ENCODE measurements around the gene PEBP1.

Gene PEBP1

GRCh38 chr12:118135788-118136558, at the start of gene PEBP1:
Gene PEBP1 (plus strand): TSS chr12:118136124. CDS start chr12:118136210, 86 bp downstream.
- in situ Hi-C loops (cut with MboI; ENCODE audit: low sequenced_read_pairs): no loop called here

GRCh38 chr12:118089782-118090181, 46.1 kb upstream of the PEBP1 start:
- in situ Hi-C loops (cut with MboI; ENCODE audit: low sequenced_read_pairs): no loop called here

- in situ Hi-C loops (cut with MboI; ENCODE audit: low sequenced_read_pairs): no loop called here
These were observed 41.9 kb upstream of the PEBP1 start for GRCh38 chr12:118094039-118094438.

GRCh38 chr12:118098401-118098800, 37.5 kb upstream of the PEBP1 start:
- in situ Hi-C loops (cut with MboI; ENCODE audit: low sequenced_read_pairs): no loop called here

GRCh38 chr12:118098911-118099671, 36.8 kb upstream of the PEBP1 start:
- in situ Hi-C loops (cut with MboI; ENCODE audit: low sequenced_read_pairs): no loop called here

- in situ Hi-C loops (cut with MboI; ENCODE audit: low sequenced_read_pairs): no loop called here
These were observed 34.9 kb upstream of the PEBP1 start for GRCh38 chr12:118101051-118101450.

- in situ Hi-C loops (cut with MboI; ENCODE audit: low sequenced_read_pairs): no loop called here
These were observed 33.9 kb upstream of the PEBP1 start for GRCh38 chr12:118102070-118102469.

GRCh38 chr12:118102609-118103008, 33.3 kb upstream of the PEBP1 start:
- in situ Hi-C loops (cut with MboI; ENCODE audit: low sequenced_read_pairs): no loop called here

GRCh38 chr12:118103201-118103600, 32.7 kb upstream of the PEBP1 start:
- in situ Hi-C loops (cut with MboI; ENCODE audit: low sequenced_read_pairs): no loop called here

GRCh38 chr12:118103601-118104382, 32.1 kb upstream of the PEBP1 start, which contains the start of gene VSIG10:
Gene VSIG10 (minus strand): TSS chr12:118104011. CDS start chr12:118103671, 340 bp downstream.
- in situ Hi-C loops (cut with MboI; ENCODE audit: low sequenced_read_pairs): no loop called here

GRCh38 chr12:118107011-118107410, 28.9 kb upstream of the PEBP1 start:
- in situ Hi-C loops (cut with MboI; ENCODE audit: low sequenced_read_pairs): no loop called here

GRCh38 chr12:118107694-118108093, 28.2 kb upstream of the PEBP1 start:
- in situ Hi-C loops (cut with MboI; ENCODE audit: low sequenced_read_pairs): no loop called here

GRCh38 chr12:118109088-118109487, 26.8 kb upstream of the PEBP1 start:
- in situ Hi-C loops (cut with MboI; ENCODE audit: low sequenced_read_pairs): no loop called here

- in situ Hi-C loops (cut with MboI; ENCODE audit: low sequenced_read_pairs): no loop called here
These were observed 16.5 kb upstream of the PEBP1 start for GRCh38 chr12:118119449-118119879.

- in situ Hi-C loops (cut with MboI; ENCODE audit: low sequenced_read_pairs): no loop called here
These were observed 15.2 kb upstream of the PEBP1 start for GRCh38 chr12:118120579-118121363.

- in situ Hi-C loops (cut with MboI; ENCODE audit: low sequenced_read_pairs): no loop called here
These were observed 13.7 kb upstream of the PEBP1 start for GRCh38 chr12:118122264-118122663.

- in situ Hi-C loops (cut with MboI; ENCODE audit: low sequenced_read_pairs): no loop called here
These were observed 11.5 kb upstream of the PEBP1 start for GRCh38 chr12:118124333-118124874.

GRCh38 chr12:118125743-118126118, 10.2 kb upstream of the PEBP1 start:
- in situ Hi-C loops (cut with MboI; ENCODE audit: low sequenced_read_pairs): no loop called here

- in situ Hi-C loops (cut with MboI; ENCODE audit: low sequenced_read_pairs): no loop called here
These were observed 9.7 kb upstream of the PEBP1 start for GRCh38 chr12:118126119-118126757.

- in situ Hi-C loops (cut with MboI; ENCODE audit: low sequenced_read_pairs): no loop called here
These were observed 8.1 kb upstream of the PEBP1 start for GRCh38 chr12:118127867-118128266.
